ENCODE results near the gene PRKAR1B.

Gene PRKAR1B

DNA sequence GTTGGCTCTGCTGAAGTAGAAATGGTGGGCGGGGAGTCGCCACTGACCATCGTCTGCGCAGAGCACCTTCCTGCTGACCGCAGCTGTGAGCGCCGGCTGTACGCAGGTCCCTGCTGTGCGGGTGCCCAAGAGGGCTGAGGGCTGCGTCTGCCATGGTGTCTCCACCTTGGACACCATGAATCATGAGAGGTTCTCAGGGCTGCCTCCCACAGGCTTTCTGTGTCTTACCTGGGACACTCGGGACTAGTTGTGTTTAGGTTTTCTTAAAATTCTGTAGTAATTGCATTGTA is 44.9 kb upstream of the PRKAR1B start:
- no peak overlapping the region for H3K4me3 ChIP-seq (ENCODE audit: low read length)
- TF ChIP-seq, protein P1, sequence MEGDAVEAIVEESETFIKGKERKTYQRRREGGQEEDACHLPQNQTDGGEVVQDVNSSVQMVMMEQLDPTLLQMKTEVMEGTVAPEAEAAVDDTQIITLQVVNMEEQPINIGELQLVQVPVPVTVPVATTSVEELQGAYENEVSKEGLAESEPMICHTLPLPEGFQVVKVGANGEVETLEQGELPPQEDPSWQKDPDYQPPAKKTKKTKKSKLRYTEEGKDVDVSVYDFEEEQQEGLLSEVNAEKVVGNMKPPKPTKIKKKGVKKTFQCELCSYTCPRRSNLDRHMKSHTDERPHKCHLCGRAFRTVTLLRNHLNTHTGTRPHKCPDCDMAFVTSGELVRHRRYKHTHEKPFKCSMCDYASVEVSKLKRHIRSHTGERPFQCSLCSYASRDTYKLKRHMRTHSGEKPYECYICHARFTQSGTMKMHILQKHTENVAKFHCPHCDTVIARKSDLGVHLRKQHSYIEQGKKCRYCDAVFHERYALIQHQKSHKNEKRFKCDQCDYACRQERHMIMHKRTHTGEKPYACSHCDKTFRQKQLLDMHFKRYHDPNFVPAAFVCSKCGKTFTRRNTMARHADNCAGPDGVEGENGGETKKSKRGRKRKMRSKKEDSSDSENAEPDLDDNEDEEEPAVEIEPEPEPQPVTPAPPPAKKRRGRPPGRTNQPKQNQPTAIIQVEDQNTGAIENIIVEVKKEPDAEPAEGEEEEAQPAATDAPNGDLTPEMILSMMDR (conservative IDR thresholded peaks at IDR 0.05; ENCODE audit: low read length), result no peak
- DNase-seq (ENCODE audit: low read depth), result no peak

DNA sequence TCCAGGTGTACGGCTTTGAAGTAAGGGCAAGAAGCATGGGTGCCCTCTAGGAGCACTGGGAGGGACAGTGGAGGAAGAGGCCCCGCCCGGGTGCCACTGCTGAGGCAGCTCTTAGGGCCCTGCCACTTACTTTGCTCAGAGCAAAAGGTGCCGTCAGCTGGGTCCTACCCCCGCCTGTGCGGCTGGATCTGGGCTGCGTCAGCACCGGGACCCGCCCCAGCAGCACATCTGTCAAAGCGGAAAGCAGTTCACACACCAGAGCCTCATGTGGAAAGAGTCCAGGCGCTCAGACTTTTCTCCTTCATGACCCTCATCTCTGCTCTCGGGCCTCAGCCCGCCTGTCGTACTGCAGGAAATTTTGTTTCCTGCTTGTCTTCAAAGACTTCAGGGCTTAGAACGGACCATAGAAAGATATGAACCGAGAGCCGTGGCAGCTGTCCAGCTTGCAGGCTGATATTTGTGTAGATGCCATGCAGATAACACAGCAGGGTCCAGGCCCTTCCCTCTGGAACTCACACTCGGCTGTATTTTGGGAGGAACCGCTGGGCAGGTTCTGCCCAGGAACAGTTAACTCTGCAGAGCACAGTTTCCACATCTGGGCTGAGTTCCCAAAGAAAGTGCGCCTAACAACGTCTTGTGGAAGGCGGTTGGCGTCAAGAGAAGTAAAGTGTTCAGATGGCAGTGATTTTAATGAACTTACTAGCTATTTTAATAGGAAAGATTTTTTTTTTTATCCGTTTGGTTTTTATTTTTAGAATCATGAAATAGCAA is 44.3 kb upstream of the PRKAR1B start:
- DNase-seq (ENCODE audit: low read depth), result peak; percentile 50
- H3K4me3 ChIP-seq (ENCODE audit: low read length), result no peak overlapping the region
- TF ChIP-seq, protein P1 (conservative IDR thresholded peaks at IDR 0.05; ENCODE audit: low read length), result no peak

DNA sequence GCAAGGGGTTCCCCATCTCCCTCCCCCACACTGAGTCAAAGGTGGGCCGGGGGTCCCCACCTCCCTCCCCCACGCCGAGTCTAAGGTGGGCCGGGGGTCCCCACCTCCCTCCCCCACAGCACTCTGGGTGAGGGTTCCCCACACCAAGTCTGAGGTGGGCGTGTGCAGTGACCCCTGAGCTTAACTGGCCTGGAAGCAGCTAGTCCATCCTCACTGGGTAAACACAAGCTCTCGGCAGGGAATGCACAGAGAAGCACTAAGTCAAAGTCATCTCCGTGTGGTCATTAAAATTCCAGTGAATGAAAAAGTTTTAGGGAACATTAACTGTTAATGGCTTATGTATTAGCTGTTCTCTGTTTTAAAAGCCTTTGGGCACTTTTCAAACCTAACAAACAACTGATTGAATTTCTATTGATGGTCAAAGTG is 43.7 kb upstream of the PRKAR1B start:
- TF ChIP-seq, protein P1 (conservative IDR thresholded peaks at IDR 0.05; ENCODE audit: low read length), result no peak
- no peak overlapping the region for H3K4me3 ChIP-seq (ENCODE audit: low read length)
- DNase-seq (ENCODE audit: low read depth), result no peak

DNA sequence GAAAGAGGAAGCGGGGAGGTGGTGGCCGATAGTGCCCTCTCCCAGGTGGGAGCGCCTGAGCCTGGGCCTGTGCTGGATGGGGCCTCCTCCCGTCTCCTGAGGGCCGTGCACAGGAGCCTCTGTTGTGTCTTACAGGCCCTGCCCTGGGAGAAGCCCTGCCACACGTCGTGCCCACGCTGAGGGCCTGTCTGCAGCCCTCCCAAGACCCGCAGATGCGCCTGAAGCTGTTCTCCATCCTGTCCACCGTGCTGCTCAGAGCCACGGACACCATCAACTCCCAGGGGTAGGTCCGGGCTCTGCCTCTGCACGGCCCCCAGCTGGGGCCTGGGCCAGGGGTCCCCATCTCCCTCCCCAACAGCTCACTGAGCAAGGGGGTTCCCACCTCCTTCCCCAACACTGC is 43.3 kb upstream of the PRKAR1B start:
- H3K4me3 ChIP-seq (ENCODE audit: low read length), result no peak overlapping the region
- TF ChIP-seq, protein P1 (conservative IDR thresholded peaks at IDR 0.05; ENCODE audit: low read length), result no peak
- no peak for DNase-seq (ENCODE audit: low read depth)

DNA sequence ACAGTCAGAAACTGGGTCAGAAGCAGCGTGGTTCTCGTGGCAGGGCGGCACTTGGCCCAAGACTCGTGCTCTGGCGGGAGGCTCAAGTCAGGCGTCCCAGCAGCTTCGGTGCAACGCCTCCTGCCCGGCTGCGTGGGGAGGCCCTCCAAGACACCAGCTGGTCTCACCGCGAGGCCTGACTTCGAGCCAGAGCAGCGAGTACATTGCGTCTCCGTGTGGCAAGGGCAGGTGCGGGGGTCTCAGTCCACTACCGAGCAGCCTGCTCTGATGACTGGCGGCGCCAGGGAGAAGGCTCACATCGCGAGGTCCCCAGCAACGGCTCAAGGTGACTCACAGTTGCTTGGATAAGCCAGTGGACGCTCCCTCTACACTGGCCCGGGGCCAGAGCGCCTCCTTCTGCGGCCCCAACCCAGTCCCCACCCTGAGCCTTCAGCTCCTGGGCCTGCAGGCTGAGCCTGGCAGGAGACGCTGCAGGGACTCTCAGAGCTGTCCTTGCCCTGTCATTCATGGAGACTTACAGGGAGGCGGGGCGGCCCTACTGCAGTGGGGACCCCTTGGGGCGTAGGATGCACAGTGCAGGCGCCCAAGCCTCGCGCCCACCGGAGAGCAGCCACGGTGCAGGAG is 41.9 kb upstream of the PRKAR1B start:
- DNase-seq (ENCODE audit: low read depth), result no peak
- TF ChIP-seq, protein P1 (conservative IDR thresholded peaks at IDR 0.05; ENCODE audit: low read length), result no peak
- H3K4me3 ChIP-seq (ENCODE audit: low read length), result no peak overlapping the region

DNA sequence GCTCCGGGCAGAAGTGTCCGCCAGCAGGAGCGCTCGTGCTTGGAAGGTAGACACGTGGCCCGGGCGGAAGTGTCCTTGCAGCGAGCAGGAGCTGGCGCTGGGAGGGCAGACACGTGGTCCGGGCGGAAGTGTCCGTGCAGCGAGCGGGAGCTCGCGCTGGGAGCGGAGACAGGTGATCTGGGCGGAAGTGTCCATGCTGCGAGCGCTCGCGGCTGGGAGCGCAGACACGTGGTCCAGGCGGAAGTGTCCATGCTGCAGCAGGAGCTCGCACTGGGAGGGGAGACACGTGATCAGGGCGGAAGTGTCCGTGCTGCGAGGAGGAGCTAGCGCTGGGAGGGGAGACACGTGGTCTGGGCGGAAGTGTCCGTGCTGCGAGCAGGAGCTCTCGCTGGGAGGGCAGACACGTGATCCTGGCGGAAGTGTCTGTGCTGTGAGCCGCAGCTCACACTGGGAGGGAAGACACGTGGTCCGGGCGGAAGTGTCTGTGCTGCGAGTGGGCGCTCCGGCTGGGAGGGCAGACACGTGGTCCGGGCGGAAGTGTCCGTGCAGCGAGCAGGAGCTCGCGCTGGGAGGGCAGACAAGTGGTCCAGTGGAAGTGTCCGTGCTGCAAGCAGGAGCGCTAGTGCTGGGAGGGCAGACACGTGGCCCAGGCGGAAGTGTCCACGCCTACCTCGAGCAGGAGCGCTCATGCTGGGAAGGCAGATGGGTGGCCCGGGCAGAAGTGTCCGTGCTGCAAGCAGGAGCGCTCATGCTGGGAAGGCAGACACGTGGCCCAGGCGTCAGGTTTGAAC is 41.1 kb upstream of the PRKAR1B start:
- DNase-seq (ENCODE audit: low read depth), result peak; percentile 24
- TF ChIP-seq, protein P1 (conservative IDR thresholded peaks at IDR 0.05; ENCODE audit: low read length), result no peak
- no peak overlapping the region for H3K4me3 ChIP-seq (ENCODE audit: low read length)

Data from AG10803 (cell line).